ENCODE measurements around the gene C18orf63.

The C18orf63 gene

DNA sequence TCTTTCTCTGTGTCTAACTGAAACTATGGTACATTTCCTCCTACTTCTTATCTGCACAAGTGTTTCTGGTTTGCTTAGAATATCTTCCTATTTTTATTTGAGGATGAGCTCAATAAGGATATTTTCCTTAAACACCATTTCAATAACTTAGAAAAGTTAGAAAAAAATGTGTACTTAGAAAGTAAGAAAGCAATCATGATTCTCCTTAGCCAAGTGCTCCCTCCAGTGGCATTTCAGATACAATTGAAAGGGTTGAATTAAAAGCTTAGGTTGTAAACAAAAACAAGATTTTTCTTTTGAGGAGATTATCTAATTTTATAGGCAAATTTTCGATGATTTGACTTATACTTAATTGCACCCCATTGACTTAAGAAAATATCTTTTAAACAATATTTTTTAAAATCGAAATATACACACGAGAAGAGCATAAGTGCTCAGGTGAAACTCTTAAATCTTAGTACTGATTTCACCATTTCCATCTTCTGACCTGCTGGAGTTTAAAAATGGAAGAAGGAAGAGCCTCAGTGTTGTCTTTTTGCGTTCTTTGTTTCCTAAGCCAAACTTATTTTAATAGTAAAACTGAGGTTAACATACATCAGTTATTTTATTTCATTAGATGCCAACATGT lies 26.9 kb downstream of the C18orf63 start:
- Histone ChIP-seq H3K9me3 (no peaks in the 10 kb centered on the region), H3K27ac (no peak overlapping the region), H3K27me3 (peaks cover 10% of the 10 kb centered on the region), H3K4me3 (ENCODE audit: low read depth in 1 of 2, low read length in 1 of 2) (no peak overlapping the region), H3K4me1 (ENCODE audit: control insufficient read depth in 1 of 2, insufficient read depth in 1 of 2, low read depth in 1 of 2, low read length in 1 of 2) (no peaks in the 10 kb centered on the region), H3K36me3 (no peaks in the 10 kb centered on the region)
- TF ChIP-seq, protein P1, sequence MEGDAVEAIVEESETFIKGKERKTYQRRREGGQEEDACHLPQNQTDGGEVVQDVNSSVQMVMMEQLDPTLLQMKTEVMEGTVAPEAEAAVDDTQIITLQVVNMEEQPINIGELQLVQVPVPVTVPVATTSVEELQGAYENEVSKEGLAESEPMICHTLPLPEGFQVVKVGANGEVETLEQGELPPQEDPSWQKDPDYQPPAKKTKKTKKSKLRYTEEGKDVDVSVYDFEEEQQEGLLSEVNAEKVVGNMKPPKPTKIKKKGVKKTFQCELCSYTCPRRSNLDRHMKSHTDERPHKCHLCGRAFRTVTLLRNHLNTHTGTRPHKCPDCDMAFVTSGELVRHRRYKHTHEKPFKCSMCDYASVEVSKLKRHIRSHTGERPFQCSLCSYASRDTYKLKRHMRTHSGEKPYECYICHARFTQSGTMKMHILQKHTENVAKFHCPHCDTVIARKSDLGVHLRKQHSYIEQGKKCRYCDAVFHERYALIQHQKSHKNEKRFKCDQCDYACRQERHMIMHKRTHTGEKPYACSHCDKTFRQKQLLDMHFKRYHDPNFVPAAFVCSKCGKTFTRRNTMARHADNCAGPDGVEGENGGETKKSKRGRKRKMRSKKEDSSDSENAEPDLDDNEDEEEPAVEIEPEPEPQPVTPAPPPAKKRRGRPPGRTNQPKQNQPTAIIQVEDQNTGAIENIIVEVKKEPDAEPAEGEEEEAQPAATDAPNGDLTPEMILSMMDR (IDR thresholded peaks at IDR 0.05) = no peak

DNA sequence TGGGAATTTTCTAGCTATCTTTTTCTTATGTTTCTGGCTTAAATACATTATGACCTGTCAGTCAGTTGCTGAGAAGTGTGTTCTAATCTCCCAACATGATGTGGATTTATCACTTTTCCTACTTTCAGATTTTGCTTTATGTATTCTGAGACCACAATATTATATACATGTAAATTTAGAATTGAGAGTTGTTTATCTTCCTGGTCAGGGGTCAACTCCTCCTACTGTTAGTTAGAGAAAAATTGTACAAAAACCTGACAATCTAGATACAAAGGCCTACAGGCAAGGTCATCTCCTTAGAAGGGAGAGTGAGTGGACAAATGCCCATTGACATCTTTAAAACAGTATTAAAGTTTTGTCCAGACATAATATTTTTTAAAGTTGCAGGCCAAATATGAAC lies 30.6 kb downstream of the C18orf63 start:
- Histone ChIP-seq H3K4me1 (ENCODE audit: control insufficient read depth in 1 of 2, insufficient read depth in 1 of 2, low read depth in 1 of 2, low read length in 1 of 2) (no peaks in the 10 kb centered on the region), H3K36me3 (no peaks in the 10 kb centered on the region), H3K9me3 (no peaks in the 10 kb centered on the region), H3K27ac (no peak overlapping the region), H3K27me3 (no peaks in the 10 kb centered on the region), H3K4me3 (ENCODE audit: low read depth in 1 of 2, low read length in 1 of 2) (no peak overlapping the region)
- TF ChIP-seq, protein P1 (IDR thresholded peaks at IDR 0.05) = no peak

DNA sequence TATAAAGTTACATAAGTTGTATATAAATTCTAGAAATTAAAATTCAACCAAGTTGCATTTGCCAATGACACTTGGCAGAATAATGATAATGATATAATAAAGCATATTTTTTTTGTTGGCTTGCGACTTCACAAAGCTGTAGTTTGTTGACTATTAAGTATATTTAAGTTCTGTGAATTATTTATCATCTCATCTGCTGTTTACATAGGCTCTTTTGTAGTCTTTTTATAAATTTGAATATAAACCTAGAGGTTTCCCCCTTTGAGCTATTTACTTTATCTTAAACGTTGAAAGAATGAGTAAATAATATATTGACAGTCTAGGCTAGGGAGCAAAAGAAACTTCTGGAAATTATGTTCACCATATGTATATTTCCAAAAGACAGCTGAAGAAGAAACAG lies 32.9 kb downstream of the C18orf63 start:
- TF ChIP-seq, protein P1 (IDR thresholded peaks at IDR 0.05) = no peak
- H3K9me3 ChIP-seq = no peaks in the 10 kb centered on the region
- H3K4me1 ChIP-seq (ENCODE audit: control insufficient read depth in 1 of 2, insufficient read depth in 1 of 2, low read depth in 1 of 2, low read length in 1 of 2) = no peaks in the 10 kb centered on the region
- no peaks in the 10 kb centered on the region for H3K36me3 ChIP-seq
- H3K4me3 ChIP-seq (ENCODE audit: low read depth in 1 of 2, low read length in 1 of 2) = no peak overlapping the region
- H3K27ac ChIP-seq = no peak overlapping the region
- peaks cover 4% of the 10 kb centered on the region for H3K27me3 ChIP-seq

DNA sequence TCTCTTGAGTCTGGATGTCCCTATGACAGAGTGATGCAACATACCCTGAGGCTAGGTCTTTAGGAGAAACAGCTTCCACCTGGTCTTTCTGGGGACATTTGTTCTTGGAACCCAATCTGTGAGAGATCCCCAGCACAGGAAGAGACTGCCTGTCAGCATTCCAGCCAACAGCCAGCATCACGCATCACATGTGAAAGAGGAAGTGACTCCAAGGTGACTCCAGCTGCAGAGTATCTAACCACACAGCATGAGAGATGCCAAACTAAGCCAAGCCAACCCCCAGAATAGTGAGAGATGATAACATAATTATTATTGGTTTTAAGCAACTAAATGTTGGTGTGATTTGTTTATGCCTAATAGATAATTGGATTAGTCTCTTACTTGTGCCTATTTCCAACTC lies 35.7 kb downstream of the C18orf63 start:
- Histone ChIP-seq H3K9me3 (no peaks in the 10 kb centered on the region), H3K4me1 (ENCODE audit: control insufficient read depth in 1 of 2, insufficient read depth in 1 of 2, low read depth in 1 of 2, low read length in 1 of 2) (no peaks in the 10 kb centered on the region), H3K27ac (no peak overlapping the region), H3K36me3 (no peaks in the 10 kb centered on the region), H3K4me3 (ENCODE audit: low read depth in 1 of 2, low read length in 1 of 2) (no peak overlapping the region), H3K27me3 (peaks cover 14% of the 10 kb centered on the region)
- TF ChIP-seq, protein P1 (IDR thresholded peaks at IDR 0.05) = no peak

DNA sequence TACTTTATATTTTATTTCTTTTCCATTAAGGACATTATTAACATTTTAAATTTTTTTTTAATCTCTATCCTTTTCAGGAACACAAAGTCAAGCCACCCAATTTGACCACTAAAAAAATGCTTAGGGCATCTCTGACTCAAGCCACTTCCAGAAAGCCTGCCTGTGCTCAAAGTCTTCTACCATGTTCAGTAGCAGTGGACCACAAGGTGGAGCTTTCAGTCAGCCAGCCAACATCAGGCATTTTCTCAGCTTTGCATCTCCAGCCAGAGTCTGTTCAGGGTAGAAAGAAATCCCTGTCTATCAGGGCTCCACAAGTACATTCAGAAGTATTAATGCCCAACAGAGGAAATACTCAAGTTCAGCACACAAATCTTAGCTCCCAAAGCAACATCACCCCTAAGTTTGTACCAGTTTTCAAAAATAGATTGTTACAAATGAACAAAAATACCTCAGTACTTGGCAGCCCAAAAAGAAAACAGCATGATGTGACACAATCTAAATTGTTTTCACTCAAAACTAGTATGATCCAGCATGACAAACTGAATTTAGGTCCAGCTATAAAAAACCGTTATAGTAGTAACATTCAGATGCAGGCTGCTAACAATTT lies 37.6 kb downstream of the C18orf63 start:
- TF ChIP-seq, protein P1 (IDR thresholded peaks at IDR 0.05) = no peak
- Histone ChIP-seq H3K27ac (no peak overlapping the region), H3K27me3 (peaks cover 14% of the 10 kb centered on the region), H3K9me3 (no peaks in the 10 kb centered on the region), H3K4me3 (ENCODE audit: low read depth in 1 of 2, low read length in 1 of 2) (no peak overlapping the region), H3K36me3 (no peaks in the 10 kb centered on the region), H3K4me1 (ENCODE audit: control insufficient read depth in 1 of 2, insufficient read depth in 1 of 2, low read depth in 1 of 2, low read length in 1 of 2) (no peaks in the 10 kb centered on the region)

Measured in neutrophil (primary cell).